SJSA1 (cell line): ENCODE results near the gene CCDC152. TPM values are rescaled to one million over a fixed set of nuclear protein-coding genes. Genes with fewer than 3 reads are reported as not detected.

ENCODE experiments used
- DNase-seq, 2 experiments: peaks; one replicate each; pipeline ENCODE4 v3.0.0-alpha.2; 2015 to 2020; ENCODE audit warnings: low spot score in 2 of 2, low read depth in 1 of 2
- H3K27ac ChIP-seq: fragments of 250-450 bp; sonication (Bioruptor Pico); 2 replicates; pipeline ENCODE4 v1.5.1; 2020; ENCODE audit warnings: mild to moderate bottlenecking, moderate library complexity
- H3K27me3 ChIP-seq: fragments of 250-450 bp; sonication (Bioruptor Pico); replicated peaks from 2 replicates; pipeline ENCODE4 v1.5.1; 2020; ENCODE audit warnings: mild to moderate bottlenecking, moderate library complexity
- H3K36me3 ChIP-seq: fragments of 250-450 bp; sonication (Bioruptor Pico); 2 replicates; pipeline ENCODE4 v1.5.1; 2020; ENCODE audit warnings: mild to moderate bottlenecking
- H3K4me1 ChIP-seq: fragments of 250-450 bp; sonication (Bioruptor Pico); replicated peaks from 2 replicates; pipeline ENCODE4 v1.6.1; 2021; ENCODE audit warnings: mild to moderate bottlenecking
- H3K4me3 ChIP-seq: fragments of 250-450 bp; sonication (Bioruptor Pico); 2 replicates; pipeline ENCODE4 v1.5.1; 2020; ENCODE audit warnings: mild to moderate bottlenecking
- H3K9me3 ChIP-seq: fragments of 250-450 bp; sonication (Bioruptor Pico); replicated peaks from 2 replicates; pipeline ENCODE4 v1.5.1; 2020; ENCODE audit warnings: mild to moderate bottlenecking
- total RNA-seq: library from RNA; depleted of rRNA; stranded (reverse); fragments of >200 nt; shearing (Covaris generic); gene quantifications from 2 replicates; pipeline ENCODE4 v1.2.3, GENCODE V29; 2014

CCDC152 gene
- total RNA-seq, 1 experiment from 2014 or later: not detected

- no peak overlapping the region; the same call in 1 of the 2 replicates for H3K27ac ChIP-seq
- H3K9me3 ChIP-seq: no peaks in the 10 kb centered on the region
- no peak for DNase-seq
- no peaks in the 10 kb centered on the region for H3K27me3 ChIP-seq
- no peaks in the 10 kb centered on the region for H3K4me1 ChIP-seq
- no peak overlapping the region for H3K4me3 ChIP-seq
- H3K36me3 ChIP-seq: no peaks in the 10 kb centered on the region
These were observed 2.8 kb downstream of the CCDC152 start for GRCh38 chr5:42759456-42759855.

GRCh38 chr5:42760426-42760825, 3.8 kb downstream of the CCDC152 start:
- H3K36me3 ChIP-seq: no peaks in the 10 kb centered on the region
- no peak overlapping the region for H3K4me3 ChIP-seq
- H3K4me1 ChIP-seq: no peaks in the 10 kb centered on the region
- H3K27ac ChIP-seq: no peak overlapping the region
- H3K9me3 ChIP-seq: no peaks in the 10 kb centered on the region
- H3K27me3 ChIP-seq: no peaks in the 10 kb centered on the region
- no peak for DNase-seq

- no peaks in the 10 kb centered on the region for H3K9me3 ChIP-seq
- DNase-seq: no peak
- no peak overlapping the region for H3K27ac ChIP-seq
- H3K4me1 ChIP-seq: no peaks in the 10 kb centered on the region
- H3K27me3 ChIP-seq: no peaks in the 10 kb centered on the region
- no peak overlapping the region for H3K4me3 ChIP-seq
- no peaks in the 10 kb centered on the region for H3K36me3 ChIP-seq
These were observed 5.2 kb downstream of the CCDC152 start for GRCh38 chr5:42761791-42762190.

- Histone ChIP-seq H3K4me1 (no peaks in the 10 kb centered on the region), H3K4me3 (no peak overlapping the region), H3K27me3 (no peaks in the 10 kb centered on the region), H3K9me3 (no peaks in the 10 kb centered on the region), H3K27ac (no peak overlapping the region), H3K36me3 (no peaks in the 10 kb centered on the region)
- DNase-seq: no peak
These were observed 11.0 kb downstream of the CCDC152 start for GRCh38 chr5:42767491-42768105.

- no peaks in the 10 kb centered on the region for H3K9me3 ChIP-seq
- no peaks in the 10 kb centered on the region for H3K36me3 ChIP-seq
- H3K27me3 ChIP-seq: no peaks in the 10 kb centered on the region
- H3K4me3 ChIP-seq: no peak overlapping the region
- no peak overlapping the region for H3K27ac ChIP-seq
- H3K4me1 ChIP-seq: no peaks in the 10 kb centered on the region
- DNase-seq: no peak
These were observed 11.5 kb downstream of the CCDC152 start for GRCh38 chr5:42768106-42768504.

- DNase-seq: no peak
- H3K27me3 ChIP-seq: no peaks in the 10 kb centered on the region
- no peaks in the 10 kb centered on the region for H3K9me3 ChIP-seq
- no peak overlapping the region for H3K4me3 ChIP-seq
- no peaks in the 10 kb centered on the region for H3K36me3 ChIP-seq
- H3K27ac ChIP-seq: no peak overlapping the region
- H3K4me1 ChIP-seq: no peaks in the 10 kb centered on the region
These were observed 13.4 kb downstream of the CCDC152 start for GRCh38 chr5:42770003-42770402.

GRCh38 chr5:42772265-42772993, 15.8 kb downstream of the CCDC152 start:
- no peaks in the 10 kb centered on the region for H3K27me3 ChIP-seq
- H3K4me3 ChIP-seq: no peak overlapping the region
- H3K4me1 ChIP-seq: no peaks in the 10 kb centered on the region
- DNase-seq: no peak
- no peaks in the 10 kb centered on the region for H3K36me3 ChIP-seq
- no peaks in the 10 kb centered on the region for H3K9me3 ChIP-seq
- H3K27ac ChIP-seq: no peak overlapping the region

GRCh38 chr5:42779083-42779482, 22.5 kb downstream of the CCDC152 start:
- H3K36me3 ChIP-seq: no peaks in the 10 kb centered on the region
- no peak for DNase-seq
- no peaks in the 10 kb centered on the region for H3K4me1 ChIP-seq
- H3K4me3 ChIP-seq: no peak overlapping the region
- H3K9me3 ChIP-seq: no peaks in the 10 kb centered on the region
- H3K27ac ChIP-seq: no peak overlapping the region
- no peaks in the 10 kb centered on the region for H3K27me3 ChIP-seq

GRCh38 chr5:42781584-42781983, 25.0 kb downstream of the CCDC152 start:
- Histone ChIP-seq H3K4me3 (no peak overlapping the region), H3K4me1 (no peaks in the 10 kb centered on the region), H3K9me3 (no peaks in the 10 kb centered on the region), H3K27me3 (no peaks in the 10 kb centered on the region), H3K27ac (no peak overlapping the region), H3K36me3 (no peaks in the 10 kb centered on the region)
- no peak for DNase-seq

GRCh38 chr5:42784132-42784531, 27.5 kb downstream of the CCDC152 start:
- Histone ChIP-seq H3K27ac (no peak overlapping the region), H3K9me3 (no peaks in the 10 kb centered on the region), H3K4me1 (no peaks in the 10 kb centered on the region), H3K4me3 (no peak overlapping the region), H3K27me3 (no peaks in the 10 kb centered on the region), H3K36me3 (no peaks in the 10 kb centered on the region)
- DNase-seq: no peak

- no peaks in the 10 kb centered on the region for H3K9me3 ChIP-seq
- H3K27ac ChIP-seq: no peak overlapping the region
- no peak for DNase-seq
- no peak overlapping the region for H3K4me3 ChIP-seq
- no peaks in the 10 kb centered on the region for H3K36me3 ChIP-seq
- H3K27me3 ChIP-seq: no peaks in the 10 kb centered on the region
- H3K4me1 ChIP-seq: no peaks in the 10 kb centered on the region
These were observed 29.1 kb downstream of the CCDC152 start for GRCh38 chr5:42785756-42786155.

- Histone ChIP-seq H3K27me3 (no peaks in the 10 kb centered on the region), H3K4me3 (no peak overlapping the region), H3K36me3 (no peaks in the 10 kb centered on the region), H3K9me3 (no peaks in the 10 kb centered on the region), H3K27ac (no peak overlapping the region), H3K4me1 (no peaks in the 10 kb centered on the region)
- no peak for DNase-seq
These were observed 30.5 kb downstream of the CCDC152 start for GRCh38 chr5:42787073-42787472.

GRCh38 chr5:42787845-42788244, 31.2 kb downstream of the CCDC152 start:
- no peaks in the 10 kb centered on the region for H3K4me1 ChIP-seq
- no peak for DNase-seq
- no peaks in the 10 kb centered on the region for H3K36me3 ChIP-seq
- no peaks in the 10 kb centered on the region for H3K9me3 ChIP-seq
- no peak overlapping the region for H3K27ac ChIP-seq
- no peak overlapping the region for H3K4me3 ChIP-seq
- H3K27me3 ChIP-seq: no peaks in the 10 kb centered on the region

GRCh38 chr5:42791151-42791550, 34.5 kb downstream of the CCDC152 start:
- no peak for DNase-seq
- H3K27me3 ChIP-seq: no peaks in the 10 kb centered on the region
- H3K4me3 ChIP-seq: no peak overlapping the region

More at GRCh38 chr5:42791151-42791550, 34.5 kb downstream of the CCDC152 start:
- H3K27ac ChIP-seq: no peak overlapping the region
- no peaks in the 10 kb centered on the region for H3K4me1 ChIP-seq
- H3K9me3 ChIP-seq: no peaks in the 10 kb centered on the region
- H3K36me3 ChIP-seq: no peaks in the 10 kb centered on the region
